HepG2 (cell line): Measurements from ENCODE around the gene ASTN2. TPM values are rescaled to one million over a fixed set of nuclear protein-coding genes. Genes with fewer than 3 reads are reported as not detected.
A peak's percentile ranks its signal among the peaks of the same experiment; 100 is the strongest.

Experiments
- ATAC-seq: fragments of 200-7000 bp; cut with Tn5 transposase; 3 replicates; pipeline ENCODE4 v1.9.1; 2020; ENCODE audit warnings: mild to moderate bottlenecking, moderate library complexity
- BruUV-seq: library from RNA; stranded (reverse); fragments of 400-500 nt; replicated peaks from 2 replicates; lab custom pipeline; 2021; lab: Mats Ljungman, UMichigan
- CTCF ChIA-PET: fragments of 300-600 bp; formaldehyde crosslinking; extraction: SDS; loops from one replicate; lab custom pipeline; 2021; ENCODE audit warnings: low total read pairs, inconsistent platforms, low intra/inter-chr PET ratio; lab: Yijun Ruan, JAX
- POLR2A ChIA-PET: fragments of 350-600 bp; sonication (Branson Sonifier 250); formaldehyde crosslinking; loops from one replicate; lab custom pipeline; 2020; ENCODE audit warnings: antibody characterized with exemption, inconsistent platforms; lab: Yijun Ruan, JAX
- DNase-seq: peaks from one replicate; pipeline ENCODE4 v3.0.0-alpha.2; 2015; ENCODE audit warnings: low spot score
- FAIRE-seq: peaks from 3 replicates; lab custom pipeline; 2011; peaks lifted over from hg19 to GRCh38; lab: Jason Lieb, UNC
- H2AFZ ChIP-seq: one replicate; pipeline ENCODE4 v1.6.1; 2011; ENCODE audit warnings: low read length, inconsistent platforms
- H3K27ac ChIP-seq: fragments of 300-600 bp; 3 replicates; pipeline ENCODE4 v1.8.0; 2011; ENCODE audit warnings: mixed run types, mild to moderate bottlenecking, mixed read lengths, low read length, inconsistent platforms; ENCODE audit not compliant: insufficient read depth; ENCODE audit errors: extremely low read length
- H3K27me3 ChIP-seq, 2 experiments: fragments of 200-600 bp in 1 of 2; 2 replicates in 1 of 2; 3 replicates in 1 of 2; pipeline versions ENCODE4 v1.6.0 to v1.8.0; 2011; ENCODE audit warnings: low read length in 2 of 2, mild to moderate bottlenecking in 2 of 2, moderate library complexity in 2 of 2, inconsistent platforms in 1 of 2; ENCODE audit not compliant: insufficient read depth in 2 of 2, control insufficient read depth in 1 of 2
- H3K36me3 ChIP-seq, 2 experiments: fragments of 200-600 bp in 1 of 2; replicated peaks in 1 of 2; 2 replicates in 1 of 2; 3 replicates in 1 of 2; pipeline versions ENCODE4 v1.5.1 to v1.8.0; 2011; ENCODE audit warnings: low read length in 2 of 2, inconsistent platforms in 1 of 2; ENCODE audit not compliant: insufficient read depth in 2 of 2, control insufficient read depth in 1 of 2
- H3K4me1 ChIP-seq: 2 replicates; pipeline ENCODE4 v1.5.1; 2012; ENCODE audit warnings: low read length, inconsistent platforms; ENCODE audit not compliant: insufficient read depth
- H3K4me2 ChIP-seq: 2 replicates; pipeline ENCODE4 v1.6.0; 2011; ENCODE audit warnings: low read depth, low read length, inconsistent platforms
- H3K4me3 ChIP-seq, 3 experiments: fragments of 200-600 bp in 1 of 3; sonication (generic), shearing (Covaris generic) in 1 of 3; replicated peaks in 1 of 3; 2 replicates each; pipeline ENCODE4 v1.5.1; 2011 to 2016; ENCODE audit warnings: low read length in 3 of 3, inconsistent platforms in 2 of 3, low read depth in 2 of 3, mild to moderate bottlenecking in 2 of 3, control low read depth in 1 of 3, mixed read lengths in 1 of 3; ENCODE audit not compliant: insufficient read depth in 1 of 3
- H3K79me2 ChIP-seq: one replicate; pipeline ENCODE4 v1.6.1; 2011; ENCODE audit warnings: low read length, inconsistent platforms; ENCODE audit not compliant: insufficient read depth
- H3K9ac ChIP-seq: 2 replicates; pipeline ENCODE4 v1.6.0; 2011; ENCODE audit warnings: mild to moderate bottlenecking, low read depth, low read length, inconsistent platforms; ENCODE audit not compliant: insufficient read depth
- H3K9me3 ChIP-seq: 2 replicates; pipeline ENCODE4 v1.5.1; 2012; ENCODE audit warnings: mild to moderate bottlenecking, low read length
- H4K20me1 ChIP-seq: 2 replicates; pipeline ENCODE4 v1.6.0; 2011; ENCODE audit warnings: inconsistent platforms, mild to moderate bottlenecking, low read length, moderate library complexity; ENCODE audit not compliant: insufficient read depth
- ASH2L ChIP-seq: fragments of 300-600, 200-600 bp; sonication (generic); IDR thresholded peaks from 2 replicates; pipeline ENCODE4 v1.7.0; 2017; ENCODE audit warnings: low read depth, mild to moderate bottlenecking, moderate library complexity, mixed read lengths, low read length; ENCODE audit not compliant: insufficient read length
- BCL6 ChIP-seq: IDR thresholded peaks from 2 replicates; pipeline ENCODE4 v1.6.1; 2016; ENCODE audit warnings: missing genetic modification reagents, missing compliant biosample characterization
- ETS1 ChIP-seq: sonication (generic); formaldehyde crosslinking; IDR thresholded peaks from 2 replicates; pipeline ENCODE4 v1.4.0; 2020; ENCODE audit warnings: missing genetic modification reagents
- GFI1 ChIP-seq: sonication (generic); formaldehyde crosslinking; IDR thresholded peaks from 2 replicates; pipeline ENCODE4 v1.5.0; 2020; ENCODE audit warnings: missing genetic modification reagents, mild to moderate bottlenecking, borderline replicate concordance
- MAFF ChIP-seq: IDR thresholded peaks from 2 replicates; pipeline ENCODE4 v1.6.1; 2011; ENCODE audit warnings: low read depth, low read length, improper control_type of control experiment
- MAFK ChIP-seq, 2 experiments: IDR thresholded peaks in 1 of 2; conservative IDR thresholded peaks in 1 of 2; 2 replicates each; pipeline ENCODE4 v1.6.1; 2011; ENCODE audit warnings: improper control_type of control experiment in 2 of 2, low read length in 2 of 2
- MBD4 ChIP-seq: IDR thresholded peaks from 2 replicates; pipeline ENCODE4 v1.6.1; 2012; ENCODE audit warnings: low read length, inconsistent platforms, borderline replicate concordance
- NFYB ChIP-seq: sonication (generic); formaldehyde crosslinking; IDR thresholded peaks from 2 replicates; pipeline ENCODE4 v1.4.0; 2020; ENCODE audit warnings: missing genetic modification reagents
- RAD21 ChIP-seq: fragments of 450-650 bp; formaldehyde crosslinking; IDR thresholded peaks from 2 replicates; pipeline ENCODE4 v1.5.0; 2020; ENCODE audit warnings: mild to moderate bottlenecking
- SNAPC5 ChIP-seq: sonication (generic); formaldehyde crosslinking; IDR thresholded peaks from 2 replicates; pipeline ENCODE4 v1.8.1; 2023; ENCODE audit warnings: mild to moderate bottlenecking, missing genetic modification reagents, borderline replicate concordance
- TBX3 ChIP-seq: fragments of 450-650 bp; IDR thresholded peaks from 2 replicates; pipeline ENCODE4 v1.6.1; 2017; ENCODE audit warnings: antibody characterized with exemption, mild to moderate bottlenecking, inconsistent platforms, borderline replicate concordance
- TOE1 ChIP-seq: sonication (generic); formaldehyde crosslinking; IDR thresholded peaks from 2 replicates; pipeline ENCODE4 v1.4.0; 2020; ENCODE audit warnings: mild to moderate bottlenecking, missing genetic modification reagents
- XBP1 ChIP-seq: sonication (generic); formaldehyde crosslinking; IDR thresholded peaks from 2 replicates; pipeline ENCODE4 v1.5.0; 2020; ENCODE audit warnings: missing genetic modification reagents
- ZC3H4 ChIP-seq: sonication (generic); formaldehyde crosslinking; IDR thresholded peaks from 2 replicates; pipeline ENCODE4 v1.4.0; 2020; ENCODE audit warnings: missing genetic modification reagents, borderline replicate concordance
- ZFY ChIP-seq: sonication (generic); formaldehyde crosslinking; IDR thresholded peaks from 2 replicates; pipeline ENCODE4 v1.4.0; 2020; ENCODE audit warnings: missing genetic modification reagents
- ZNF33A ChIP-seq: sonication (generic); formaldehyde crosslinking; IDR thresholded peaks from 2 replicates; pipeline ENCODE4 v1.5.1; 2020; ENCODE audit warnings: missing genetic modification reagents, mild to moderate bottlenecking, moderate library complexity, borderline replicate concordance
- ZNF446 ChIP-seq: sonication (generic); formaldehyde crosslinking; IDR thresholded peaks from 2 replicates; pipeline ENCODE4 v1.5.0; 2020; ENCODE audit warnings: mild to moderate bottlenecking, missing genetic modification reagents
- ZNF496 ChIP-seq: sonication (generic); formaldehyde crosslinking; IDR thresholded peaks from 2 replicates; pipeline ENCODE4 v1.8.1; 2023; ENCODE audit warnings: mild to moderate bottlenecking, moderate library complexity, missing genetic modification reagents; ENCODE audit not compliant: insufficient replicate concordance
- ZNF530 ChIP-seq: sonication (generic); formaldehyde crosslinking; IDR thresholded peaks from 2 replicates; pipeline ENCODE4 v1.5.0; 2020; ENCODE audit warnings: low read depth, mild to moderate bottlenecking, missing genetic modification reagents
- WGBS: methylation state at CpG from one replicate; pipeline ENCODE4 v1.1.6; 2017; ENCODE audit warnings: low lambda C conversion rate; 5-methylcytosine and 5-hydroxymethylcytosine counted together
- in situ Hi-C: cut with HindIII; loops from 2 replicates; pipeline ENCODE4 v1.10.0; 2017; ENCODE audit warnings: low pct_unique_long_range_greater_than_20kb; ENCODE audit not compliant: extremely low pct_ligation_motif_present
- intact Hi-C: fragments of 100-400 bp; cut with micrococcal nuclease; formaldehyde crosslinking; loops from one replicate; pipeline ENCODE4 v1.10.0; 2022; ENCODE audit not compliant: unreplicated experiment
- polyA plus RNA-seq, 8 experiments: library from polyadenylated mRNA; depleted of rRNA in 3 of 8; stranded (reverse) in 7 of 8; unstranded in 1 of 8; fragments of >200 nt; fragmentation: Illumina TruSeq in 4 of 8; extraction: Trizol in 4 of 8; gene quantifications; 2 replicates each; pipeline versions ENCODE4 v1.2.1 to v1.2.3, GENCODE V29; 2011 to 2016; ENCODE audit warnings: low read depth in 4 of 8, missing spikeins in 1 of 8, mixed read lengths in 1 of 8; ENCODE audit not compliant: insufficient read depth in 1 of 8
- total RNA-seq, 5 experiments: library from RNA; depleted of rRNA; stranded (reverse); fragments of >200 nt; fragmentation: Illumina TruSeq; extraction: Trizol; gene quantifications; 2 replicates each; pipeline ENCODE4 v1.2.3, GENCODE V29; 2016; ENCODE audit warnings: low read depth in 1 of 5

Gene ASTN2
- total and polyA plus RNA-seq, 2 of the 13 experiments (the other 11 are each of a cell fraction or from before 2014, with no cell fraction given) = 5.2 to 13.5 TPM

DNA sequence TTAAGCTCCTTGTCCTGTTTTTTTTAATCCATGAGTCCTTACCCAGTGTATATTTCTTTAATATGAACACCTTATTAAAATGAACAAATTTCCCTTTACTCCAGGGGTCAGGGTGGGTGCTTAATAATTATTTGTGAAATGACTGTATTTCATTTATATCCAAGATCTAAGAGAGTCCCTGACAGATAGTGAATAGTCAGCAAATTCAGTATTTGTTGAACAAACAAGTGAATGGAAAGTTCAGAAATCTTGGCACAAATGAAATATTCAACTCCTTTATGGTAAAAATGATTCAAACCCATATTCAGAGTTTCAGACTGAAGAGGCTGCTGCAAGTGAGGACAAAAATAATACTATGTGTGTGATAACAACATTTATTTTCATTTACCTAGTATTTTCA lies 59.9 kb downstream of the ASTN2 start:
- Histone ChIP-seq H2AFZ (no peak overlapping the region), H4K20me1 (no peaks in the 10 kb centered on the region), H3K27me3 (no peaks in the 10 kb centered on the region), H3K9me3 (no peaks in the 10 kb centered on the region), H3K36me3 (no peaks in the 10 kb centered on the region), H3K4me1 (no peaks in the 10 kb centered on the region), H3K79me2 (no peaks in the 10 kb centered on the region), H3K4me3 (no peak overlapping the region), H3K4me2 (no peak overlapping the region), H3K9ac (no peak overlapping the region), H3K27ac (no peak overlapping the region)
- FAIRE-seq = no peak
- POLR2A ChIA-PET = no interaction called here
- in situ Hi-C loops (no loop called here), intact Hi-C loops (no loop called here)
- no TSS peak for BruUV-seq
- ATAC-seq = no peak
- CTCF ChIA-PET = no interaction called here
- DNase-seq = no peak
- TF ChIP-seq RAD21 (CRISPR knock-in tag) = no peak
- no peak for TF ChIP-seq TBX3
- TF ChIP-seq MAFF = peak; percentile 73
- TF ChIP-seq ZNF446 (CRISPR knock-in tag) = no peak
- TF ChIP-seq MAFK (conservative IDR thresholded peaks at IDR 0.05 in 1 of 2, IDR thresholded peaks at IDR 0.05 in 1 of 2; ENCODE audit: low read length in 2 of 2) = peak; percentile 77 to 86

DNA sequence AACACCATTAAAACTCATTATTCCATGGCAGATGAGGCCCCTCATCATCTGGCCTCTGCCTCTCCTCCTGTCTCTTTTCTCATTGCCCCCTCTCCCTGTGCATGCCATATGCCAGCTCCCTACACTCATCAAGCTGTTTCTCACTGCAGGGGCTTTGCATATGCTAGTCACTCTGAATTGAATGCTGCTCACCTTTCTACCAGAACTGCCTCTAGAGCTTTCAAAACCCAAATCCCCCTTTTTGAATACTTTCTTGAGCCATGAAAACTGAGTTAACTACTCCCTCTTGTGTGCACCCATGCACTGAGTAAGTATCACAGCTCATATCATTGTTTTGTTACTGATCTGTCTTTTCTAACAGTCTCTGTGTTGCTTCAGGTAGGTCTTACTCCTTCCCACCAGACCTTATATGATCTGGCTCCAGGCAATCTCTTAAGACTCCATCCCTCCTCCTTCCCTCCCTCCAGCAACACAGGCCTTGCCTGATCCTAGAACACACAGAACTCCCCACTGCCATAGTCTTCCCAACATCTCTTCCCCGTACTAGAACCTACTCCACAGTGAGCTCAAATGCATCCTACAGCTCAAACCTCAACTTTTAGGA lies 60.5 kb downstream of the ASTN2 start:
- Histone ChIP-seq H3K36me3 (no peaks in the 10 kb centered on the region), H3K4me3 (no peak overlapping the region), H3K4me1 (no peaks in the 10 kb centered on the region), H3K9me3 (no peaks in the 10 kb centered on the region), H3K79me2 (no peaks in the 10 kb centered on the region), H3K9ac (no peak overlapping the region), H3K27ac (no peak overlapping the region), H3K27me3 (no peaks in the 10 kb centered on the region), H2AFZ (no peak overlapping the region), H4K20me1 (no peaks in the 10 kb centered on the region), H3K4me2 (no peak overlapping the region)
- no peak for DNase-seq
- intact Hi-C loops = no loop called here
- CTCF ChIA-PET = no interaction called here
- ATAC-seq = no peak
- POLR2A ChIA-PET = no interaction called here
- BruUV-seq = no TSS peak
- no peak for FAIRE-seq
- WGBS = 0% methylated on average over 1 of the region's 1 CpG
- in situ Hi-C loops = no loop called here
- TF ChIP-seq ZFY (CRISPR knock-in tag) (no peak), SNAPC5 (CRISPR knock-in tag) (no peak), MBD4 (no peak), ZNF496 (CRISPR knock-in tag) (no peak), ZNF530 (CRISPR knock-in tag) (no peak), BCL6 (no peak), ZC3H4 (no peak), ETS1 (CRISPR knock-in tag) (no peak), TOE1 (CRISPR knock-in tag) (no peak), GFI1 (CRISPR knock-in tag) (no peak), ASH2L (no peak), NFYB (CRISPR knock-in tag) (no peak), ZNF33A (no peak), XBP1 (no peak)
